Ectodermal cell (in vitro differentiated cells): ENCODE measurements around the gene EIF4B.

Experiments used
- H3K27ac ChIP-seq: 2 replicates; pipeline ENCODE4 v1.7.0; 2013; ENCODE audit warnings: mild to moderate bottlenecking, low read depth, low read length; ENCODE audit not compliant: insufficient read depth, poor library complexity, severe bottlenecking
- H3K27me3 ChIP-seq: 2 replicates; pipeline ENCODE4 v1.7.0; 2013; ENCODE audit warnings: mild to moderate bottlenecking, low read length; ENCODE audit not compliant: insufficient read depth, control insufficient read depth, poor library complexity, severe bottlenecking
- H3K36me3 ChIP-seq: one replicate; pipeline ENCODE4 v1.7.0; 2013; ENCODE audit warnings: low read length; ENCODE audit not compliant: control insufficient read depth, insufficient read depth
- H3K4me1 ChIP-seq: one replicate; pipeline ENCODE4 v1.7.0; 2013; ENCODE audit warnings: low read length; ENCODE audit not compliant: control insufficient read depth, insufficient read depth
- H3K4me3 ChIP-seq: 2 replicates; pipeline ENCODE4 v1.7.0; 2013; ENCODE audit warnings: low read depth, low read length, control low read depth; ENCODE audit not compliant: insufficient read depth
- H3K9me3 ChIP-seq: 2 replicates; pipeline ENCODE4 v1.7.0; 2013; ENCODE audit warnings: mild to moderate bottlenecking, low read length, moderate library complexity; ENCODE audit not compliant: control insufficient read depth
- WGBS, 2 experiments: methylation state at CpG; one replicate each; pipeline ENCODE4 v1.1.7; 2013; ENCODE audit warnings: missing lambda C conversion rate in 2 of 2; 5-methylcytosine and 5-hydroxymethylcytosine counted together

Gene EIF4B

DNA sequence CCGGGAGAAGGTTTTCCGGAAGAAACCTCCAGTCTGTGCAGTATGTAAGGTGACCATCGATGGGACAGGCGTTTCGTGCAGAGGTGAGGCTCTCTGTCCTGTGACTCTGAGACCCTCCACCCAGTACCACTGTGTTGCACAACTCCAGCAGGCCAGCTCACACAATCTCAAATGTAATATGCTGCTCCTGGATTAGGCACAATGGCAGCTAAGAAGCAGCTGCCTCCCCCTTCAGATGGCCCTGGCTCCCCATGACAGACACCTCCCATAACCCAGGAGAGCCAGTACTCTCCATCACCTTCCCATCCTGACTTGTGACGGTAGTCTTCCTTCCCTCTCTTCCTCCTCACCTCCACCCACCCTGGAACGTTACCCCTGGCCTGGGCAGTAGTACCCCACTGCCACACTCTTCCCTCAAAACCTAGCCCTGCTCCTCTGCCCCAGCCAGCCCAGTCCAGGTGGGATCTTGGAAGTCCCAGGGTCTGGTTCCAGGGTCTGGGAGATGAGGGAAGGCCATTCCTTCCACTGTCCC lies 45.7 kb downstream of the EIF4B start:
- H3K4me3 ChIP-seq = no peak overlapping the region
- H3K9me3 ChIP-seq = no peaks in the 10 kb centered on the region
- H3K27ac ChIP-seq = no peak overlapping the region
- H3K36me3 ChIP-seq = no peaks in the 10 kb centered on the region
- H3K4me1 ChIP-seq = peaks cover 39% of the 10 kb centered on the region
- WGBS, 2 experiments = 93 to 94% methylated on average over 7 of the region's 7 CpGs
- H3K27me3 ChIP-seq = no peaks in the 10 kb centered on the region

DNA sequence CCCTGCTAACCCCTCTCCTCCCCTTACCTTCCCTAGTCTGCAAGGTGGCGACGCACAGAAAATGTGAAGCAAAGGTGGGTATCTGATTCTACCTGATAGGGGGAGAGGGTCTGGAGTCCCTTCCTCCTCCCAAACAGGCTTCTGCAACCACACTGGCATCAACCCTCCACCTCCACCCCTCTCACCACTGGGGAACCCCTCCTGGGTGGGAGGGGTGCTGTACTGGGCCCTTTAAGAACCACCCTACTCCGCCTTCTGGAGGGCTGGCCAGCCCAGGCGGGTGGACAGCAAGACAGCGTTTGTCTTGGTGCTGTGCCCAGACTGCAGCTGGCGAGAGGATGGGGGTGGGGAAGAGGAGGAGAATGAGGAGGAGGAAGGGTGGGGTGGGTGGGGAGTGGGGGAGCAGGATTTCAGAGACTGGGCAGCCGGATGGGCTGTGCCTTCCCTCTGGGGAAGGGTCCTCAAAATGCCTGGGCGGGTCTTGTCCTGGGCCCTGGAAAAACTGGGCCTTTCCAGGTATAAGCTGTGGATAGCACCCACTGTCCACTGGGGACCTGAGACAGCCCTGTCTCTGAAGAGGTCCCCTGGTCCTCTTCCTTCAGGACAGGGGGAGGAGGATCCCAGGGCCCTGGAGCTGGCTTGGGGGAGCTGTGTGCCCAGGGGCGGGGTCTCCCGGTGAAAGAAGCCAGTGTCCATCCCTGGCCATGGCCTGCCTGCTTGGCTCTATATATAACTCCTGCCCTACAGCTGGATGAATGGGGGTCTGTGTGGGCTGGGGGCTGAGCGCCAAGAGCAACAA lies 46.4 kb downstream of the EIF4B start:
- Histone ChIP-seq H3K36me3 (no peaks in the 10 kb centered on the region), H3K4me1 (peaks cover 38% of the 10 kb centered on the region), H3K27me3 (no peaks in the 10 kb centered on the region), H3K27ac (no peak overlapping the region), H3K9me3 (no peaks in the 10 kb centered on the region), H3K4me3 (no peak overlapping the region)
- WGBS, 2 experiments = 90 to 94% methylated on average over 10 to 11 of the region's 11 CpGs

DNA sequence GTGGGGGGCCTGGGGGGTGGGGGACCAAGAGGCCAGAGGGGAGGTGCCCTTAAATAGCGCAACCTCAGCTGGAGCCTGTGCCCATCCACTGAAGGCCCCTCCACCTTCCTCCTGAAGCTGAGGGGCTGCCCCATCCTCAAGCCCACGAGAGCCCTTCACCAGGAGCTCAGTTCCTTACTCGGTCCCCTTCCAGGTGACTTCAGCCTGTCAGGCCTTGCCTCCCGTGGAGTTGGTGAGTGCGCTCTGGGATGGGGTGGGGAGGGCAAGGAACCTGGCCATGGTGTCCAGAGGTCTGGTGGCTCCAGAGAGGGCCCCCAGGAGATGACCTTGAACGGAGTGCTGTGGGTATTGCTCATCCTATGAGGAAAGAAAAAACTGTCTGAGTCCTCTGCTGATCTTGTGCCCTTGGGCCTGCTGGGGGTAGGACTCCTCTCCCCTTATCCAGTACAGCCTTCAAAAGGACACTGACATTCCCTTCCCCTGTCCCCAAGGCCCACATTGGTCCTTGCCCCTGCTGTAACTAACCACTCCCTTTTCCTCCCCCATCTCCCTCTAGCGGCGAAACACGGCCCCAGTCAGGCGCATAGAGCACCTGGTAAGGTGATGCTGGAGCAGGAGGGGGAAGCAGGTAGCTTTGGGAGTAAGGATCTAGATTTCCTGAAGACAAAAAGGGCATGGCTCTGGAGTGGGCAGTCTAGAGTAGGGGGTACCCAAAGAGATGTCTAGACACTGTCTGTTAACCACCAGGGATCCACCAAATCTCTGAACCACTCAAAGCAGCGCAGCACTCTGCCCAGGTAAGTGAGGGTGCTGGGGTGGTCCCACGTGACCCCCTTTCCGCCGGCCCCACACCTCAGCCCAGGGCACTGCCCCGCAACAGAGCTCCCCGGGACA lies 47.2 kb downstream of the EIF4B start:
- Histone ChIP-seq H3K4me1 (peaks cover 30% of the 10 kb centered on the region), H3K9me3 (no peaks in the 10 kb centered on the region), H3K4me3 (peak overlapping the region; percentile 79), H3K27ac (no peak overlapping the region), H3K36me3 (no peaks in the 10 kb centered on the region), H3K27me3 (no peaks in the 10 kb centered on the region)
- WGBS, 2 experiments = 36 to 37% methylated on average over 16 of the region's 16 CpGs

DNA sequence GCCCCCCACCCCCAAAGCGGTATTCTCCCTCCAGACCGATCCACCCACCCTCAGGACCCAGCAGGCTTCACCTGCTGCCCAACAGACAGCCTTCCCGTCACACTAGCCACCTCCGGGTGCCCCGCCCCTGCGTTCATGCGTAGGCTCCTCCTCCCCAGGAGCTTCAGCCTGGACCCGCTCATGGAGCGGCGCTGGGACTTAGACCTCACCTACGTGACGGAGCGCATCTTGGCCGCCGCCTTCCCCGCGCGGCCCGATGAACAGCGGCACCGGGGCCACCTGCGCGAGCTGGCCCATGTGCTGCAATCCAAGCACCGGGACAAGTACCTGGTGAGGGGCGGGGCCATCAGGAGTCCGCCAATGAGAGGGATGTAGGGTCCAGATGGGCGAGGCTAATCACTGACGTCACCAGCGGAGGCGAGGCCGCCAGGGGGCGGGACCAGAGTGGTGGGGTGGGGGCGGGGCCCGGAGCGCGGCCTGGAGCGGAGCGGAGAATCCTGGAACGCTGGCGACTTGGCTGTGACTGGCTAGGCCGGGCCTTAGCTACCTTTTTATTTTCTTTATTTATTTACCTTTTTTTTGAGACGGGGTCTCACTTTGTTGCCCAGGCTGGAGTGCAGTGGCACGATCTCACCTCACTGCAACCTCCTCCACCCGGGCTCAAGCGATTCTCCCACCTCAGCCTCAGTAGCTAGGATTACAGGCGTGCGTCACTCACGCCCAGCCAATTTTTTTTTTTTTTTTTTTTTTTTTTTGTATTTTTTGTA lies 48.0 kb downstream of the EIF4B start:
- peak overlapping the region; percentile 79 for H3K4me3 ChIP-seq
- WGBS, 2 experiments = 3 to 8% methylated on average over 45 to 48 of the region's 48 CpGs

DNA sequence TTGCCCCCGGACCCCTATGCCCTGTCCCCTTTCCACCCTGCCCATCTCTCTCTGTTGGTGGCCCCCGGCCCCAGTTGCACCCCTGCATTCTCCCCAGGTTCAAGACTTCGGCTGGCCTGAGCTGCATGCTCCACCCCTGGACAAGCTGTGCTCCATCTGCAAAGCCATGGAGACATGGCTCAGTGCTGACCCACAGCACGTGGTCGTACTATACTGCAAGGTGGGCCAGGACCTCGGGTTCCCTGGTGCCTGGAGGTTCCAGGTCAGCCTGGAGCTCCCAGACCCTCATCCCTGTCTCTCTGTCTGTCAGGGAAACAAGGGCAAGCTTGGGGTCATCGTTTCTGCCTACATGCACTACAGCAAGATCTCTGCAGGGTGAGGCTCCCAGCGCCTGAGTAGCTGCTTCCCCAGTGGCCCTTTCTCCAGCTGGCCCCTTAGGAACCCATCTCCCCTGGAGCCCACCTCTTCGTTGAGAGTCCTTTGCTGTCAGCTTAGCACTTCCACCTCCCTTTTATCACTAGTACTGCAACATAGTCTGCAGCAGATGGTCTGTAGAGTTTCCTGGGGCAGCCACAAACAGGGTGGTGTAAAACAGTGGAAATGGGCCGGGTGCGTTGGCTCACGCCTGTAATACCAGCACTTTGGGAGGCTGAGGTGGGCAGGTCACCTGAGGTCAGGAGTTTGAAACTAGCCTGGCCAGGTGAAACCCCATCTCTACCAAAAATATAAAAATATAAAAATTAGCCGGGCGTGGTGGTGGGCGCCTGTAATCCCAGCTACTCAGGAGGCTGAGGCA lies 49.4 kb downstream of the EIF4B start:
- Histone ChIP-seq H3K27me3 (no peaks in the 10 kb centered on the region), H3K36me3 (no peaks in the 10 kb centered on the region), H3K4me3 (no peak overlapping the region), H3K4me1 (peaks cover 9% of the 10 kb centered on the region), H3K27ac (no peak overlapping the region), H3K9me3 (no peaks in the 10 kb centered on the region)
- WGBS, 2 experiments = 92% methylated on average over 15 of the region's 15 CpGs

More for the DNA sequence above, 48.0 kb downstream of the EIF4B start:
- H3K36me3 ChIP-seq = no peaks in the 10 kb centered on the region
- peaks cover 21% of the 10 kb centered on the region for H3K4me1 ChIP-seq
- H3K27me3 ChIP-seq = no peaks in the 10 kb centered on the region
- no peaks in the 10 kb centered on the region for H3K9me3 ChIP-seq
- H3K27ac ChIP-seq = peak overlapping the region; percentile 64

DNA sequence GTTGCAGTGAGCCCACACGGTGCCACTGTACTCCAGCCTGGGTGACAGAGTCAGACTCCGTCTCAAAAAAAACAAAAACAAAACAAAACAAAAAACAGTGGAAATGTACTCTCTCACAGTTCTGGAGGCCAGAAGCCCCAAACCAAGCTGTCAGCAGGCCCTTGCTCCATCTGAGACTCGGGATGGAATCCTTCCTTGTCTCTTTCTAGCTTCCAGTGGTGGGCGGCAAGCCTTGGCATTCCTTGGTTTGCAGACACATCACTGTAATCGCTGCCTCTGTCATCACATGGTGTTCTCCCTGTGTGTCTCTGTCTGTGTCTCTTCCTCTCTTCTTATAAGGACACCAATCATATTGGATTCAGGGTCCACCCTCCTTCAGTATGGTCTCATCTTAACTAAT lies 50.0 kb downstream of the EIF4B start:
- Histone ChIP-seq H3K4me1 (peaks cover 2% of the 10 kb centered on the region), H3K9me3 (no peaks in the 10 kb centered on the region), H3K27me3 (no peaks in the 10 kb centered on the region), H3K4me3 (no peak overlapping the region), H3K36me3 (no peaks in the 10 kb centered on the region), H3K27ac (no peak overlapping the region)
- 84 to 89% methylated on average over 5 of the region's 5 CpGs for WGBS, 2 experiments

DNA sequence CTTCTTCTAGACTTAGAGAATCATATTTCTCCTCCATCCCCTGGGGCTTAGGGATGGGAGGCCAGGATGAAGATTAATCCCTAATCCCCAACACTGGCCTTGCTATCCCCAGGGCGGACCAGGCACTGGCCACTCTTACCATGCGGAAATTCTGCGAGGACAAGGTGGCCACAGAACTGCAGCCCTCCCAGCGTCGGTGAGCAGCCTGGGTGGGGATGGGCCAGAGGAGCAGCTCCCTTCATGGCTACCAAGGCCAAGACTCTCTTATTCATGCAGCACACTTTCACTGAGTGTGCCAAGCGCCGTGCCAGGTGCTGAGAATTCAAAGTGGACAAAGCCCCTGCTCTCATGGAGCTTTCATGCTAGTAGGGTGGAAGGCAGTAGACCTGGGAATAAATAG lies 50.6 kb downstream of the EIF4B start:
- 92 to 93% methylated on average over 7 of the region's 7 CpGs for WGBS, 2 experiments
- Histone ChIP-seq H3K36me3 (no peaks in the 10 kb centered on the region), H3K4me3 (no peak overlapping the region), H3K27ac (no peak overlapping the region), H3K4me1 (no peaks in the 10 kb centered on the region), H3K27me3 (no peaks in the 10 kb centered on the region), H3K9me3 (no peaks in the 10 kb centered on the region)

DNA sequence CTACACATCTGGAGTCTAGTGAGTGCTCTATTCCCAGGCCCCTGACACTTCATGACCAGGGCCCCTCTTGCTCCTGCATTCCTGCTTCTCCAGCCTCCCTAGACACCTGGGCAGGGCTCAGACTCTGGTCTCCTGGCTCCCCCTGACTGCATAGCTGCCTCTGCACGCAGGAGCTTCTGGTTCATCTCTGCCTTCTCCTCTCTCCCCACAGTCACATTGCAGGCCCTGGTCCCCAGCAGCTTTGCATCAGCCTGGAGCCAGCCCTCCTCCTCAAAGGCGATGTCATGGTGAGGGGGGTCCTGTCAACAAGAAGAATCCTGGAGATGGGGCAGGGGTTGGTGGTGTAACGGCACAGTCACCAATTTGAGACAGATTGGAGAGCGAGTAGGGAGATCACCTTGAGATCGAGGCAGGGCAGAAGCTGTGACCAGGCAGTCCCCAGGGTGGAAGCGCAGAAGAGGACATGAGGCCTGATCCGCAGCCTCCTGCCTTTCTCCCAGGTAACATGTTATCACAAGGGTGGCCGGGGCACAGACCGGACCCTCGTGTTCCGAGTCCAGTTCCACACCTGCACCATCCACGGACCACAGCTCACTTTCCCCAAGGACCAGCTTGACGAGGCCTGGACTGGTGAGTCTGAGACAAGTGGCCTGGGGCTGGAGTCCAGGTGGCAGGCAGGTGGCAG lies 51.7 kb downstream of the EIF4B start:
- Histone ChIP-seq H3K4me3 (no peak overlapping the region), H3K27ac (no peak overlapping the region), H3K9me3 (no peaks in the 10 kb centered on the region), H3K36me3 (no peaks in the 10 kb centered on the region), H3K4me1 (no peaks in the 10 kb centered on the region), H3K27me3 (no peaks in the 10 kb centered on the region)
- WGBS, 2 experiments = 89 to 92% methylated on average over 13 of the region's 13 CpGs
